Smooth muscle cell (in vitro differentiated cells): ENCODE measurements around the gene PCED1B. TPM values are rescaled to one million over a fixed set of nuclear protein-coding genes. Genes with fewer than 3 reads are reported as not detected.

Source experiments
- DNase-seq: peaks from one replicate; lab custom pipeline; 2025; ENCODE audit not compliant: unreplicated experiment; lab: John Stamatoyannopoulos, UW
- H2AFZ ChIP-seq: fragments of 200-600 bp; sonication (generic); 2 replicates; pipeline ENCODE4 v1.6.0; 2016; ENCODE audit warnings: antibody characterized with exemption, low read depth, mild to moderate bottlenecking
- H3F3A ChIP-seq: fragments of 200-600 bp; sonication (generic); 2 replicates; pipeline ENCODE4 v1.6.0; 2017; ENCODE audit warnings: antibody characterized with exemption, low read depth
- H3K27ac ChIP-seq: fragments of 200-600 bp; sonication (generic); 2 replicates; pipeline ENCODE4 v1.5.1; 2016; ENCODE audit warnings: low read depth, mild to moderate bottlenecking
- H3K27me3 ChIP-seq: fragments of 200-600 bp; sonication (generic); 2 replicates; pipeline ENCODE4 v1.6.1; 2016; ENCODE audit warnings: low read depth, mild to moderate bottlenecking
- H3K36me3 ChIP-seq: fragments of 200-600 bp; sonication (generic); 2 replicates; pipeline ENCODE4 v1.5.1; 2016; ENCODE audit warnings: low read depth
- H3K4me1 ChIP-seq: fragments of 200-600 bp; sonication (generic); 2 replicates; pipeline ENCODE4 v1.5.1; 2016; ENCODE audit warnings: low read depth
- H3K4me2 ChIP-seq: fragments of 200-600 bp; sonication (generic); 2 replicates; pipeline ENCODE4 v1.6.0; 2016; ENCODE audit warnings: mild to moderate bottlenecking
- H3K4me3 ChIP-seq: fragments of 200-600 bp; sonication (generic); 2 replicates; pipeline ENCODE4 v1.5.1; 2016; ENCODE audit warnings: mild to moderate bottlenecking
- H3K79me2 ChIP-seq: fragments of 200-600 bp; sonication (generic); 2 replicates; pipeline ENCODE4 v1.6.0; 2016; ENCODE audit warnings: low read depth, mild to moderate bottlenecking
- H3K9ac ChIP-seq: fragments of 200-600 bp; sonication (generic); 2 replicates; pipeline ENCODE4 v1.6.0; 2016; ENCODE audit warnings: low read depth
- H3K9me3 ChIP-seq: fragments of 200-600 bp; sonication (generic); replicated peaks from 2 replicates; pipeline ENCODE4 v1.5.1; 2016; ENCODE audit warnings: low read depth
- H4K20me1 ChIP-seq: fragments of 200-600 bp; sonication (generic); 2 replicates; pipeline ENCODE4 v1.6.0; 2016; ENCODE audit warnings: low read depth
- WGBS: methylation state at CpG from one replicate; pipeline ENCODE4 v1.1.7; 2016; ENCODE audit warnings: low lambda C conversion rate; 5-methylcytosine and 5-hydroxymethylcytosine counted together
- polyA plus RNA-seq: library from polyadenylated mRNA; unstranded; fragments of >200 nt; fragmentation: Nextera tagmentation; extraction: Ambion mirVana; gene quantifications from 2 replicates; pipeline ENCODE4 v1.2.1, GENCODE V29; 2016
- total RNA-seq: library from RNA; depleted of rRNA; stranded (reverse); fragments of >200 nt; gene quantifications from 2 replicates; pipeline ENCODE4 v1.2.3, GENCODE V29; 2014
- TF ChIP-seq, protein P1 (sequence below): fragments of 200-600 bp; sonication (generic); IDR thresholded peaks from 2 replicates; pipeline ENCODE4 v1.5.1; 2017; ENCODE audit warnings: borderline replicate concordance, mild to moderate bottlenecking, antibody characterized with exemption; ENCODE audit not compliant: insufficient read depth, poor library complexity, severe bottlenecking

Gene PCED1B
- total and polyA plus RNA-seq, 2 experiments from 2014 or later, result 2.7 to 3.5 TPM

- DNase-seq, result no peak
- Histone ChIP-seq H3K27me3 (no peaks in the 10 kb centered on the region), H3K36me3 (no peaks in the 10 kb centered on the region), H3K4me1 (no peaks in the 10 kb centered on the region), H3K4me2 (peak overlapping the region; percentile 1), H4K20me1 (no peaks in the 10 kb centered on the region), H3K9ac (no peak overlapping the region), H3K79me2 (no peaks in the 10 kb centered on the region), H2AFZ (peak overlapping the region; percentile 31), H3K9me3 (no peaks in the 10 kb centered on the region), H3K27ac (peak overlapping the region; percentile 78), H3F3A (no peaks in the 10 kb centered on the region), H3K4me3 (no peak overlapping the region)
- WGBS, result 59% methylated on average over 5 of the region's 5 CpGs
- TF ChIP-seq, protein P1, sequence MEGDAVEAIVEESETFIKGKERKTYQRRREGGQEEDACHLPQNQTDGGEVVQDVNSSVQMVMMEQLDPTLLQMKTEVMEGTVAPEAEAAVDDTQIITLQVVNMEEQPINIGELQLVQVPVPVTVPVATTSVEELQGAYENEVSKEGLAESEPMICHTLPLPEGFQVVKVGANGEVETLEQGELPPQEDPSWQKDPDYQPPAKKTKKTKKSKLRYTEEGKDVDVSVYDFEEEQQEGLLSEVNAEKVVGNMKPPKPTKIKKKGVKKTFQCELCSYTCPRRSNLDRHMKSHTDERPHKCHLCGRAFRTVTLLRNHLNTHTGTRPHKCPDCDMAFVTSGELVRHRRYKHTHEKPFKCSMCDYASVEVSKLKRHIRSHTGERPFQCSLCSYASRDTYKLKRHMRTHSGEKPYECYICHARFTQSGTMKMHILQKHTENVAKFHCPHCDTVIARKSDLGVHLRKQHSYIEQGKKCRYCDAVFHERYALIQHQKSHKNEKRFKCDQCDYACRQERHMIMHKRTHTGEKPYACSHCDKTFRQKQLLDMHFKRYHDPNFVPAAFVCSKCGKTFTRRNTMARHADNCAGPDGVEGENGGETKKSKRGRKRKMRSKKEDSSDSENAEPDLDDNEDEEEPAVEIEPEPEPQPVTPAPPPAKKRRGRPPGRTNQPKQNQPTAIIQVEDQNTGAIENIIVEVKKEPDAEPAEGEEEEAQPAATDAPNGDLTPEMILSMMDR, result no peak
Observed at GRCh38 chr12:47033081-47033480, 46.3 kb upstream of the PCED1B start.

- Histone ChIP-seq H3K4me1 (peaks cover 7% of the 10 kb centered on the region), H2AFZ (peak overlapping the region; percentile 21), H3K9me3 (no peaks in the 10 kb centered on the region), H3K27me3 (no peaks in the 10 kb centered on the region), H3K9ac (peak overlapping the region; percentile 45), H3K27ac (peak overlapping the region; percentile 78), H4K20me1 (no peaks in the 10 kb centered on the region), H3K36me3 (no peaks in the 10 kb centered on the region), H3K4me3 (no peak overlapping the region), H3F3A (no peaks in the 10 kb centered on the region), H3K79me2 (no peaks in the 10 kb centered on the region), H3K4me2 (peak overlapping the region; percentile 20)
- DNase-seq, result no peak
- WGBS, result 51% methylated on average over 5 of the region's 5 CpGs
- TF ChIP-seq, protein P1, result no peak
Observed at GRCh38 chr12:47033789-47034555, 45.4 kb upstream of the PCED1B start.

DNA sequence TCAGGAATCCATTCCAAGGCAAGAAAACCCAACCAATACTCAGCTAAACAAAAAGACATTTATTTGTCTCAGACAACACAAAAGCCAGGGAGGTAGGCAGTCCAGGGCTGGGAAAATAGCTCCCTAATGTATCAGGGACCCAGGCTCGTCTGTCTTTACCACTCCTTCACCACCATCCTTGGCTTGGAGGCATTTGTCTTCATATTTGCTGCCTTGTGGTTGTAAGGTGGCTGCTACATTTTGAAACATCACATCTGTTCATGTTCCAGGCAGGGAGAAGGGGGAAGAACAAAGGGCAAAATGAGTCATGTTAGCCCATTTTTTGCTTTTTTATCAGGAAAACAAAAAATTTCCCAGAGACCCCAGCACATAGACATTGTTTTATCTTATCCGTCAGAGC is 44.8 kb upstream of the PCED1B start:
- Histone ChIP-seq H3K79me2 (no peaks in the 10 kb centered on the region), H2AFZ (peak overlapping the region; percentile 21), H3K27me3 (no peaks in the 10 kb centered on the region), H3K9me3 (no peaks in the 10 kb centered on the region), H4K20me1 (no peaks in the 10 kb centered on the region), H3K4me1 (peaks cover 7% of the 10 kb centered on the region), H3K36me3 (no peaks in the 10 kb centered on the region), H3K4me3 (no peak overlapping the region), H3F3A (no peaks in the 10 kb centered on the region), H3K4me2 (no peak overlapping the region), H3K27ac (peak overlapping the region; percentile 78), H3K9ac (peak overlapping the region; percentile 45)
- DNase-seq, result no peak
- WGBS, result 64% methylated on average over 2 of the region's 2 CpGs
- TF ChIP-seq, protein P1, result no peak

- Histone ChIP-seq H4K20me1 (no peaks in the 10 kb centered on the region), H3K79me2 (no peaks in the 10 kb centered on the region), H3K4me3 (no peak overlapping the region), H2AFZ (no peak overlapping the region), H3F3A (no peaks in the 10 kb centered on the region), H3K9me3 (no peaks in the 10 kb centered on the region), H3K4me1 (peaks cover 7% of the 10 kb centered on the region), H3K36me3 (no peaks in the 10 kb centered on the region), H3K27me3 (no peaks in the 10 kb centered on the region), H3K9ac (no peak overlapping the region), H3K4me2 (no peak overlapping the region), H3K27ac (peak overlapping the region; percentile 78)
- 87% methylated on average over 3 of the region's 3 CpGs for whole genome bisulfite sequencing
- TF ChIP-seq, protein P1, result no peak
- no peak for DNase-seq
Observed at GRCh38 chr12:47035484-47035883, 43.9 kb upstream of the PCED1B start.
